ENCODE results near the gene HDGF.

HDGF gene

DNA sequence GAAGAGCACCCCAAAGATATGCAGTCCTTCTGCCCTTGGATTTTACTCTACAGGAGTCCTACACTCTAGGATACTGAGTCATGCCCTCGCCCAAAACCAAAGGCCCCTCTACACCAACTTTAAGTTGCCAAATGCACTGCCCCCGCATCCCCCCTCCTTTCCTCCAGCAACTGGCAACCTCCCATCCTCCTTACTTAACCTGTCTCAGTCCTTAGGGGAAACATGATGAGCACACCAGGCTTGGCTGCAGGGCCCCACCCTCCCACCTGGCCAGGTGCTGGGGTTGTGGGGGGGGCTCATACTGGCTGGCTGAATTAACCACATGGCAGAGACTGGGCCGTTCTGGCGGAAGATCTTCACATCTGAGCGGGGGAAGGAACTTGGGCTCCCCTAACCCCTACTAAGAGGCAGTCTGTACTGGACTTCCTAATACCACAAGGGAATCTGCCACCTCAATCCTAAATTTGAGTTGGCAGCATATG lies 1.2 kb downstream of the HDGF start:
- TF ChIP-seq, protein P1, sequence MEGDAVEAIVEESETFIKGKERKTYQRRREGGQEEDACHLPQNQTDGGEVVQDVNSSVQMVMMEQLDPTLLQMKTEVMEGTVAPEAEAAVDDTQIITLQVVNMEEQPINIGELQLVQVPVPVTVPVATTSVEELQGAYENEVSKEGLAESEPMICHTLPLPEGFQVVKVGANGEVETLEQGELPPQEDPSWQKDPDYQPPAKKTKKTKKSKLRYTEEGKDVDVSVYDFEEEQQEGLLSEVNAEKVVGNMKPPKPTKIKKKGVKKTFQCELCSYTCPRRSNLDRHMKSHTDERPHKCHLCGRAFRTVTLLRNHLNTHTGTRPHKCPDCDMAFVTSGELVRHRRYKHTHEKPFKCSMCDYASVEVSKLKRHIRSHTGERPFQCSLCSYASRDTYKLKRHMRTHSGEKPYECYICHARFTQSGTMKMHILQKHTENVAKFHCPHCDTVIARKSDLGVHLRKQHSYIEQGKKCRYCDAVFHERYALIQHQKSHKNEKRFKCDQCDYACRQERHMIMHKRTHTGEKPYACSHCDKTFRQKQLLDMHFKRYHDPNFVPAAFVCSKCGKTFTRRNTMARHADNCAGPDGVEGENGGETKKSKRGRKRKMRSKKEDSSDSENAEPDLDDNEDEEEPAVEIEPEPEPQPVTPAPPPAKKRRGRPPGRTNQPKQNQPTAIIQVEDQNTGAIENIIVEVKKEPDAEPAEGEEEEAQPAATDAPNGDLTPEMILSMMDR (IDR thresholded peaks at IDR 0.05; ENCODE audit: insufficient read depth, missing control alignments): no peak
- peak; percentile 5 for DNase-seq (ENCODE audit: insufficient read length, low spot score)
- FAIRE-seq: no peak

GRCh38 chr1:156749419-156750118 lies 1.9 kb downstream of the HDGF start:
- FAIRE-seq (no peak), DNase-seq (ENCODE audit: insufficient read length, low spot score) (peak; percentile 6)
- TF ChIP-seq, protein P1 (IDR thresholded peaks at IDR 0.05; ENCODE audit: insufficient read depth, missing control alignments): no peak

DNA sequence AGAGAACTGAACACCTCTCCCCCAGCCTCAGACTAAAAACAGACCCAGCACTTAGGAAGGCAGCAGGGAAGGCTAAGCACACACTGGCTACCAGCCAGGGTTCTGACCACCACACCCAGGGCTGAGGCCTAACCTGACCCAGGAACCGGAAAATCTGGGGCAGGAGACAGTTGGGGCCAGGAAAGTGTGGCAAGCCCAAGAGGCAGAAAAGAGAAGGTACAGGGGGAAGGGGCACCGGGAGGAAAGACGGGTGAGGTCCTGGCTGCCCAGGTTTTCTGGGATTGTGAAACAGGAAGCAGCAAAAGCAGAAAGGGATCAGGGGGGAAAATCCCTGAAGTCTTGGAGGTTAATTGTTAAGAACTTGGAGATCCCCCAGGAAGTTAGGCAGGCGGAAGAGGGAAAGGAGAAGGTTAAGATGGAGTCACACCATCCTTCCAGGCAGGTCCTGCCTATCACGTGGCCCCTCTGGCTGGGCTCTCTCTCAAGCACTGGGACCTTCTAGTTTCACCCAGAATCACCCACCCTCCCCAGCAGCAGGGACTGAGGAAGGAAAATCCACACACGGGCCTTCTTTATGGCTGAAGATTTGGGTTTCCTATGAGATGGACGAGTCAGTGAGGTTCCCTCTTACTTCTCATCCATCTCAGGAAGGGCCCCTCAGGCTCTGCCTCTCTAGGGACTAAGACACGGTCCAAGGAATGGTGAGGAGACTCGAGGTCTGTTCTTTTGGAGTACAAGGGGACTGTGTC lies 2.6 kb downstream of the HDGF start:
- DNase-seq (ENCODE audit: insufficient read length, low spot score): peak; percentile 16
- FAIRE-seq: no peak
- TF ChIP-seq, protein P1 (IDR thresholded peaks at IDR 0.05; ENCODE audit: insufficient read depth, missing control alignments): no peak

- FAIRE-seq (no peak), DNase-seq (ENCODE audit: insufficient read length, low spot score) (peak; percentile 22)
- TF ChIP-seq, protein P1 (IDR thresholded peaks at IDR 0.05; ENCODE audit: insufficient read depth, missing control alignments): no peak
These were observed 3.5 kb downstream of the HDGF start for GRCh38 chr1:156747742-156748669.

DNA sequence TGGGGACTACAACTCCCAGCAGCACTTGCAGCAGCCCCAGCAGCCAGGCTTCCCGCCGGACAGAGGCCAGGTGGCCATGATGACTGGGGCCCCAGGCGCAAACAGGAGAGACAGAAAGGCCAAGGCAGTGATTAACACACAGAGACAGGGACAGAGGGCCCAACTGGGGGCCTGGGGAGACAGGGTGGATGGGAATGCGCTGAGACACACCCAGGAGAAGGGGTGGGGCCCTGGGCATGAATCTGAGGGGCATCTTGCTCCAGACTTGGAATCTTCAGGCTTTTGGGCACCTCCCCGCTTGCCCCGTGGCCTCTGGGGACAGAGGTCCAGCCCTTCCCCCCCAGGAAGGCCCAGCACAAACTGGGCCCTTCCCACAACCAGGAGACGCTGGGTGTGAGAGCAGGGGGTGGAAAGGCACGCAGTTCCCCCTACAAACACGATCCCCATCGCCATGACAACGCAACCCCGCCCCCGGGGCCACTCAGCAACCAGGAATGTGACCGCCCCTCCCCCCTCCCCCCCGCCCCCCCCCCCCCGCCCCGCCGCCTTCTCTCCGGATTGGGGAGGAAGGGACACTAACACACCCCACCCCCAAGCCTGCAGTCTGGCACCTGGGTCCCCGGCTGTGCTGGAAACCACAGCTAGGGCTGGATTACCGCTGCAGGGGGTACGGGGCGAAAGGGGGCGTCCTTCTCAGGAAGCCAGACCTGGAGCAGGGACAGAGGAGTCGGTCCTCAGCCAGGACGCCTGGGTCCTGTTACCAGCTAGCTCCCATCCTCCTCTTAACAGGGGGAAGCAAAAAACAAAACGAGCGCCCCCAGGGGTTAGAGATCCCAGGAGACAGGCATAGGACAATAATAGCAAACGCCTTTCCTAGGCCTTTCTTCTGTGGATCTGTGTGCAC lies 4.5 kb downstream of the HDGF start:
- TF ChIP-seq, protein P1 (IDR thresholded peaks at IDR 0.05; ENCODE audit: insufficient read depth, missing control alignments): peak; percentile 31
- FAIRE-seq (no peak), DNase-seq (ENCODE audit: insufficient read length, low spot score) (peak; percentile 98)

- no peak for FAIRE-seq
- no peak for DNase-seq (ENCODE audit: insufficient read length, low spot score)
- TF ChIP-seq, protein P1 (IDR thresholded peaks at IDR 0.05; ENCODE audit: insufficient read depth, missing control alignments): no peak
These were observed 5.1 kb downstream of the HDGF start for GRCh38 chr1:156746406-156746727.

Measured in D721Med (cell line).